ENCODE measurements around the gene CNEP1R1.

DNA sequence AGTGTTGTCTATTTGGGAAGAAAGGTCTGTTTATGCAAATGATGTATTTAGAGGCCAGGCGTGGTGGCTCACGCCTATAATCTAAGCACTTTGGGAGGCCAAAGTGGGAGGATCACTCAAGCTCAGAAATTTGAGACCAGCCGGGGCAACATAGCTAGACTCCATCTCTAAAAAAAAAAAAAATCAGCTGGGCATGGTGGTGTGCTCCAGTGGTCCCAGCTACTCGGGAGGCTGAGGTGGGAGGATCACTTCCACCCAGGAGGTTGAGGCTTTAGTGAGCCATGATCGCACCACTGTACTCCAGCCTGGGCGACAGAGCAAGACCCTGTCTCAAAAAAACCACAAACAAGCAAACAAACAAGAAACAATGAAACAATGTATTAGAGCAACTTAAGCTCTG, 21.8 kb downstream of the CNEP1R1 start:
- no peak for TF ChIP-seq POLR2AphosphoS5 (IDR thresholded peaks at IDR 0.05; ENCODE audit: low read depth)
- TF ChIP-seq, protein P1, sequence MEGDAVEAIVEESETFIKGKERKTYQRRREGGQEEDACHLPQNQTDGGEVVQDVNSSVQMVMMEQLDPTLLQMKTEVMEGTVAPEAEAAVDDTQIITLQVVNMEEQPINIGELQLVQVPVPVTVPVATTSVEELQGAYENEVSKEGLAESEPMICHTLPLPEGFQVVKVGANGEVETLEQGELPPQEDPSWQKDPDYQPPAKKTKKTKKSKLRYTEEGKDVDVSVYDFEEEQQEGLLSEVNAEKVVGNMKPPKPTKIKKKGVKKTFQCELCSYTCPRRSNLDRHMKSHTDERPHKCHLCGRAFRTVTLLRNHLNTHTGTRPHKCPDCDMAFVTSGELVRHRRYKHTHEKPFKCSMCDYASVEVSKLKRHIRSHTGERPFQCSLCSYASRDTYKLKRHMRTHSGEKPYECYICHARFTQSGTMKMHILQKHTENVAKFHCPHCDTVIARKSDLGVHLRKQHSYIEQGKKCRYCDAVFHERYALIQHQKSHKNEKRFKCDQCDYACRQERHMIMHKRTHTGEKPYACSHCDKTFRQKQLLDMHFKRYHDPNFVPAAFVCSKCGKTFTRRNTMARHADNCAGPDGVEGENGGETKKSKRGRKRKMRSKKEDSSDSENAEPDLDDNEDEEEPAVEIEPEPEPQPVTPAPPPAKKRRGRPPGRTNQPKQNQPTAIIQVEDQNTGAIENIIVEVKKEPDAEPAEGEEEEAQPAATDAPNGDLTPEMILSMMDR (IDR thresholded peaks at IDR 0.05; ENCODE audit: insufficient read depth, low read length) = no peak

Data from HL-60 (cell line).